ENCODE data around the gene PPP4R3B. TPM values are rescaled to one million over a fixed set of nuclear protein-coding genes. Genes with fewer than 3 reads are reported as not detected.
"Not testable (repeated sequence)": the region's sequence is repeated elsewhere in the genome, so short reads cannot be mapped to it uniquely, and the experiment has no call there.

PPP4R3B gene
- total RNA-seq, 4 donors from 2014 or later, result 30.6 to 71.3 (median 52.6) TPM

GRCh38 chr2:55581435-55581834, 36.0 kb downstream of the PPP4R3B start:
- Histone ChIP-seq H3K4me3 (no peak overlapping the region), H3K27me3 (no peaks in the 10 kb centered on the region), H3K36me3 (peaks cover 0 to 93% (median 13%) of the 10 kb centered on the region in 3 donors), H3K27ac (peak overlapping the region in 1 of 4 donors; percentile 22), H3K4me1 (peaks cover 0 to 14% (median 6%) of the 10 kb centered on the region in 3 donors), H3K9me3 (no peaks in the 10 kb centered on the region)
- WGBS, 2 donors, result 90 to 100% methylated on average over 3 of the region's 3 CpGs
- TF ChIP-seq CTCF (IDR thresholded peaks at IDR 0.05) (peak in 1 of 6 experiments; percentile 4), POLR2A (IDR thresholded peaks at IDR 0.05) (no peak)
- intact Hi-C loops (cut with DNase I), result no loop called here
- DNase-seq, result no peak

- H3K36me3 ChIP-seq, result peaks cover 0 to 97% (median 6%) of the 10 kb centered on the region in 3 donors
- H3K9me3 ChIP-seq; intact Hi-C loops (cut with DNase I); H3K4me1 ChIP-seq; H3K27ac ChIP-seq; H3K4me3 ChIP-seq; H3K27me3 ChIP-seq; DNase-seq: not testable (repeated sequence)
- WGBS, 2 donors, result 90 to 91% methylated on average over 8 of the region's 8 CpGs
These were observed 48.4 kb downstream of the PPP4R3B start for GRCh38 chr2:55569002-55569401.

- no peak overlapping the region for H3K27ac ChIP-seq
- WGBS, 2 donors, result 87% methylated on average over 4 of the region's 4 CpGs
- H3K36me3 ChIP-seq, result peaks cover 0 to 100% (median 6%) of the 10 kb centered on the region in 3 donors
- no peak overlapping the region for H3K4me3 ChIP-seq
- intact Hi-C loops (cut with DNase I), result no loop called here
- no peaks in the 10 kb centered on the region for H3K9me3 ChIP-seq
- no peaks in the 10 kb centered on the region for H3K4me1 ChIP-seq
- no peak for TF ChIP-seq POLR2A (IDR thresholded peaks at IDR 0.05)
- no peaks in the 10 kb centered on the region for H3K27me3 ChIP-seq
- DNase-seq, result no peak
These were observed 50.1 kb downstream of the PPP4R3B start for GRCh38 chr2:55567298-55567697.

GRCh38 chr2:55565613-55566012, 51.8 kb downstream of the PPP4R3B start:
- 79 to 94% methylated on average over 1 of the region's 1 CpG for WGBS, 2 donors
- no peak for TF ChIP-seq CTCF (IDR thresholded peaks at IDR 0.05)
- TF ChIP-seq POLR2A (IDR thresholded peaks at IDR 0.05), result no peak
- Histone ChIP-seq H3K27ac (no peak overlapping the region), H3K36me3 (peaks cover 0 to 100% (median 11%) of the 10 kb centered on the region in 3 donors), H3K4me1 (no peaks in the 10 kb centered on the region), H3K27me3 (no peaks in the 10 kb centered on the region), H3K4me3 (no peak overlapping the region), H3K9me3 (peaks cover 0 to 7% (median 0%) of the 10 kb centered on the region in 3 donors)
- intact Hi-C loops (cut with DNase I), result no loop called here
- DNase-seq, result no peak

GRCh38 chr2:55560855-55561254, 56.6 kb downstream of the PPP4R3B start:
- H3K27ac ChIP-seq, result no peak overlapping the region
- no peak for DNase-seq
- H3K27me3 ChIP-seq, result no peaks in the 10 kb centered on the region
- H3K4me1 ChIP-seq, result peaks cover 0 to 5% (median 0%) of the 10 kb centered on the region in 3 donors
- H3K36me3 ChIP-seq, result peaks cover 8 to 100% (median 17%) of the 10 kb centered on the region in 3 donors
- WGBS, 2 donors, result 100% methylated on average over 2 of the region's 3 CpGs
- intact Hi-C loops (cut with DNase I), result no loop called here
- H3K9me3 ChIP-seq, result peaks cover 0 to 7% (median 0%) of the 10 kb centered on the region in 3 donors
- H3K4me3 ChIP-seq, result no peak overlapping the region
- no peak for TF ChIP-seq CTCF (IDR thresholded peaks at IDR 0.05)
- no peak for TF ChIP-seq POLR2A (IDR thresholded peaks at IDR 0.05)

GRCh38 chr2:55556809-55557208, 60.6 kb downstream of the PPP4R3B start:
- no peak for DNase-seq
- Histone ChIP-seq H3K4me1 (peaks cover 0 to 7% (median 0%) of the 10 kb centered on the region in 3 donors), H3K27ac (no peak overlapping the region), H3K27me3 (no peaks in the 10 kb centered on the region), H3K9me3 (peaks cover 0 to 7% (median 0%) of the 10 kb centered on the region in 3 donors), H3K36me3 (peaks cover 8 to 100% (median 19%) of the 10 kb centered on the region in 3 donors), H3K4me3 (no peak overlapping the region)
- intact Hi-C loops (cut with DNase I), result no loop called here
- TF ChIP-seq CTCF (IDR thresholded peaks at IDR 0.05) (no peak), POLR2A (IDR thresholded peaks at IDR 0.05) (no peak)
- WGBS, 2 donors, result 96 to 97% methylated on average over 9 of the region's 9 CpGs

Measured in esophagus squamous epithelium (tissue), 5 donors.